Heart right ventricle (tissue), 16 donors: ENCODE results near the gene JADE2. TPM values are rescaled to one million over a fixed set of nuclear protein-coding genes. Genes with fewer than 3 reads are reported as not detected.

Source experiments
- ATAC-seq, 8 donors: fragments of 200-7000 bp; cut with Tn5 transposase; one replicate each; pipeline ENCODE4 v1.9.1; 2020; ENCODE audit warnings: mild to moderate bottlenecking in 8 of 8, moderate library complexity in 8 of 8, moderate number of reproducible peaks in 1 of 8
- DNase-seq, 2 donors: peaks; one replicate each; pipeline ENCODE4 v3.0.0-alpha.2; 2020
- H3K27ac ChIP-seq, 10 donors: fragments of 200-600 bp; sonication (generic) in 2 of 10; one replicate each; pipeline versions ENCODE4 v1.5.0 to v1.8.0; 2020 to 2022; ENCODE audit warnings: mild to moderate bottlenecking in 3 of 10
- H3K27me3 ChIP-seq, 7 donors: fragments of 200-600 bp; one replicate each; pipeline ENCODE4 v1.8.0; 2021 to 2022; ENCODE audit warnings: mild to moderate bottlenecking in 2 of 7
- H3K36me3 ChIP-seq, 9 donors: fragments of 200-600 bp; sonication (generic) in 1 of 9; one replicate each; pipeline versions ENCODE4 v1.5.0 to v1.8.0; 2020 to 2022; ENCODE audit warnings: mild to moderate bottlenecking in 2 of 9
- H3K4me1 ChIP-seq, 9 donors: fragments of 200-600 bp; sonication (generic) in 1 of 9; one replicate each; pipeline versions ENCODE4 v1.5.0 to v1.8.0; 2020 to 2022; ENCODE audit warnings: mild to moderate bottlenecking in 4 of 9
- H3K4me3 ChIP-seq, 10 donors: fragments of 200-600 bp; sonication (generic) in 2 of 10; one replicate each; pipeline versions ENCODE4 v1.5.0 to v1.8.0; 2020 to 2022; ENCODE audit warnings: mild to moderate bottlenecking in 7 of 10, moderate library complexity in 2 of 10
- H3K9me3 ChIP-seq, 11 donors: fragments of 200-600 bp in 10 of 11; sonication (generic) in 2 of 11; one replicate each; pipeline versions ENCODE4 v1.5.0 to v1.8.0; 2013 to 2022; ENCODE audit warnings: mild to moderate bottlenecking in 2 of 11, control low read depth in 1 of 11, moderate library complexity in 1 of 11
- WGBS, 2 donors: extraction: QIAGEN DNeasy Blood & Tissue Kit; methylation state at CpG; one replicate each; pipeline ENCODE4 v1.1.7; 2013; ENCODE audit warnings: inconsistent platforms in 1 of 2; 5-methylcytosine and 5-hydroxymethylcytosine counted together
- intact Hi-C, 10 donors: fragments of 100-400 bp; cut with DNase I; formaldehyde crosslinking; loops; one replicate each; pipeline versions ENCODE4 v1.11.1 to v1.14.2; 2022
- polyA plus RNA-seq, 2 donors: library from polyadenylated mRNA; stranded (reverse); fragments of 200-250 nt; gene quantifications; one replicate each; pipeline ENCODE4 v1.2.3, GENCODE V29; 2013
- total RNA-seq, 10 donors: library from RNA; stranded (reverse); fragmentation: NEBNext Ultra II Directional in 3 of 10; extraction: Animal tissue kit (Norgen Biotek cat#: 25700) in 3 of 10; gene quantifications; one replicate each; pipeline versions ENCODE4 v1.2.1 to v1.2.4, GENCODE V29; 2021 to 2023
- TF ChIP-seq, protein P1 (sequence below), 9 donors: fragments of 200-600 bp; sonication (generic) in 2 of 9; IDR thresholded peaks; one replicate each; pipeline versions ENCODE4 v1.5.0 to v1.8.0; 2021 to 2022; ENCODE audit warnings: antibody characterized with exemption in 9 of 9, mild to moderate bottlenecking in 5 of 9, moderate library complexity in 1 of 9
- donor health status: Arrhythmogenic right ventricular cardiomyopathy.
- donor health status: ischemic (EF 13 %, LVEDD 7.1; RV severe dilation, severe dysfunction).
- donor health status: healthy with polysubstance abuse.
- donor health status: DM: no; HTN: yes; CAD: no.
- donor health status: DM: no; HTN: no; CAD: no.
- donor health status: ischemic (EF 25% LVEDD 6.9; RV normal size, moderate dysfunction).
- donor health status: ischemic (EF 25% LVEDD 5.7; RV mildly dilated, moderate dysfunction).
- donor health status: healthy.
- donor health status: DM: yes; HTN: yes; CAD: no.
- donor health status: Ischemic cardiomyopathy.
- donor health status: ischemic (EF 35%, LVEDD 5.7; RV mildly dilated, moderate dysfunction).
- donor health status: nonischemic (EF 11% LVEDD 7.7; RV severe dilation, severe dysfunction).
- donor health status: DM: yes; HTN: yes; CAD: no.
- donor health status: PGD.
- donor health status: ischemic (EF 29% LVEDD 5.4; RV normal size, mild dysfunction).
- donor health status: nonischemic (EF 23%, LVEDD 6.1; RV moderate dilation, normal function).

Gene JADE2
- total and polyA plus RNA-seq, 12 donors = 5.4 to 38.5 (median 23.9) TPM

GRCh38 chr5:134489227-134489944 lies 36.1 kb upstream of the JADE2 start:
- no peak overlapping the region for H3K4me3 ChIP-seq
- no peaks in the 10 kb centered on the region for H3K4me1 ChIP-seq
- peaks cover 0 to 11% (median 3%) of the 10 kb centered on the region in 11 donors for H3K9me3 ChIP-seq
- H3K36me3 ChIP-seq = no peaks in the 10 kb centered on the region
- 87 to 90% methylated on average over 7 of the region's 7 CpGs for WGBS, 2 donors
- ATAC-seq (no peak), DNase-seq (no peak)
- no peaks in the 10 kb centered on the region for H3K27me3 ChIP-seq
- intact Hi-C loops = loop anchor here in 1 of 10 donors (10.0 kb wide), 1 partner anchor 725 kb away; no protein-coding TSS in a partner anchor
- TF ChIP-seq, protein P1, sequence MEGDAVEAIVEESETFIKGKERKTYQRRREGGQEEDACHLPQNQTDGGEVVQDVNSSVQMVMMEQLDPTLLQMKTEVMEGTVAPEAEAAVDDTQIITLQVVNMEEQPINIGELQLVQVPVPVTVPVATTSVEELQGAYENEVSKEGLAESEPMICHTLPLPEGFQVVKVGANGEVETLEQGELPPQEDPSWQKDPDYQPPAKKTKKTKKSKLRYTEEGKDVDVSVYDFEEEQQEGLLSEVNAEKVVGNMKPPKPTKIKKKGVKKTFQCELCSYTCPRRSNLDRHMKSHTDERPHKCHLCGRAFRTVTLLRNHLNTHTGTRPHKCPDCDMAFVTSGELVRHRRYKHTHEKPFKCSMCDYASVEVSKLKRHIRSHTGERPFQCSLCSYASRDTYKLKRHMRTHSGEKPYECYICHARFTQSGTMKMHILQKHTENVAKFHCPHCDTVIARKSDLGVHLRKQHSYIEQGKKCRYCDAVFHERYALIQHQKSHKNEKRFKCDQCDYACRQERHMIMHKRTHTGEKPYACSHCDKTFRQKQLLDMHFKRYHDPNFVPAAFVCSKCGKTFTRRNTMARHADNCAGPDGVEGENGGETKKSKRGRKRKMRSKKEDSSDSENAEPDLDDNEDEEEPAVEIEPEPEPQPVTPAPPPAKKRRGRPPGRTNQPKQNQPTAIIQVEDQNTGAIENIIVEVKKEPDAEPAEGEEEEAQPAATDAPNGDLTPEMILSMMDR (IDR thresholded peaks at IDR 0.05) = no peak
- H3K27ac ChIP-seq = no peak overlapping the region

- 74 to 91% methylated on average over 9 of the region's 9 CpGs for WGBS, 2 donors
- intact Hi-C loops = no loop called here
- Histone ChIP-seq H3K4me1 (no peaks in the 10 kb centered on the region), H3K27ac (no peak overlapping the region), H3K9me3 (peaks cover 0 to 6% (median 0%) of the 10 kb centered on the region in 11 donors), H3K27me3 (no peaks in the 10 kb centered on the region), H3K4me3 (no peak overlapping the region), H3K36me3 (no peaks in the 10 kb centered on the region)
- DNase-seq (no peak), ATAC-seq (no peak)
- TF ChIP-seq, protein P1 (IDR thresholded peaks at IDR 0.05) = no peak
Measured at GRCh38 chr5:134490255-134490924, 35.1 kb upstream of the JADE2 start.

GRCh38 chr5:134490925-134491271 lies 34.6 kb upstream of the JADE2 start:
- no peak overlapping the region for H3K27ac ChIP-seq
- no peaks in the 10 kb centered on the region for H3K36me3 ChIP-seq
- no peak for ATAC-seq
- intact Hi-C loops = no loop called here
- 76 to 80% methylated on average over 8 of the region's 8 CpGs for WGBS, 2 donors
- TF ChIP-seq, protein P1 (IDR thresholded peaks at IDR 0.05) = no peak
- DNase-seq = no peak
- H3K27me3 ChIP-seq = no peaks in the 10 kb centered on the region
- H3K9me3 ChIP-seq = peaks cover 0 to under 1% (median 0%) of the 10 kb centered on the region in 11 donors
- H3K4me3 ChIP-seq = no peak overlapping the region
- no peaks in the 10 kb centered on the region for H3K4me1 ChIP-seq

DNA sequence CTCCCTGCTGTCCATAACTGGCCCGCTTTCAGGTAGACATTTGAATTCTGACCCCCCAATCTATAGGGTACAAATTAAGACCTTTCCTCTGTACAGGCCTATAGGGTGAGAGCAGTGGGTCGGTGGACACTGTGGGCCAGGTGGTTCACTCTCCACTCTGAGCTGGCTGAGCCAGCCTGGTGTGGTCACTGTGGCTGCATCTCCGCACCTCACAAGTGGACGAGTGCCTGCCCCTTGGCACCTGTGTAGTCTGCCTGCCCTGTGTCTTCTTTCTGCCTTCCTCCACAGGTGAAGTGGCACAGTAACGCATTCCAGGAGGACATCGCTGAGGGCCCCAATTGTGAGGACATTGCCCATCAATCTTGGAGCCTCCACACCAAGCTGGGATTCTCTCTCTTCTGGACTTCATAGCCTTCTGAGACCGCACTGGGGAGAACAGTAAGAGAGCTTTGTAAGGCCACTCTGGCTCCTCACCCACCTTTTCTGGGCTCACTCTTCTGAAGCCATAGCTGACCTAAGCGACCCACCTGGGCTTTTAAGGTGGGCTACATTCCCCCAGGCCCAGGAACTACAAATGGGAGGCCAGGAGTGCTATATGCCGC lies 33.5 kb upstream of the JADE2 start:
- no peak for DNase-seq
- no peaks in the 10 kb centered on the region for H3K4me1 ChIP-seq
- H3K9me3 ChIP-seq = no peaks in the 10 kb centered on the region
- 94% methylated on average over 9 of the region's 9 CpGs for WGBS, 2 donors
- TF ChIP-seq, protein P1 (IDR thresholded peaks at IDR 0.05) = no peak
- intact Hi-C loops = no loop called here
- H3K27ac ChIP-seq = no peak overlapping the region
- no peaks in the 10 kb centered on the region for H3K27me3 ChIP-seq
- no peak overlapping the region for H3K4me3 ChIP-seq
- H3K36me3 ChIP-seq = no peaks in the 10 kb centered on the region
- ATAC-seq = no peak
